Astrocyte (in vitro differentiated cells and primary cell): ENCODE data around the gene BMPER.
"Not testable (repeated sequence)": the region's sequence is repeated elsewhere in the genome, so short reads cannot be mapped to it uniquely, and the experiment has no call there.

ENCODE experiments used
- CTCF ChIP-seq: IDR thresholded peaks from 2 replicates; pipeline ENCODE4 v1.5.1; 2011; ENCODE audit warnings: low read depth, mild to moderate bottlenecking, inconsistent platforms, low read length, moderate library complexity; ENCODE audit not compliant: insufficient read depth
- EZH2 ChIP-seq: IDR thresholded peaks from 2 replicates; pipeline ENCODE4 v1.6.1; 2012; ENCODE audit warnings: mild to moderate bottlenecking, low read length, inconsistent platforms; ENCODE audit not compliant: insufficient read depth

GRCh38 chr7:34174688-34175616 lies 269.6 kb downstream of the BMPER start:
- not testable (repeated sequence) for TF ChIP-seq CTCF, EZH2
